Esophagus squamous epithelium (tissue), 5 donors: ENCODE measurements around the gene ABO. TPM values are rescaled to one million over a fixed set of nuclear protein-coding genes. Genes with fewer than 3 reads are reported as not detected.

Experiments
- DNase-seq: peaks from one replicate; lab custom pipeline; 2025; lab: John Stamatoyannopoulos, UW
- H3K27ac ChIP-seq, 4 donors: fragments of 200-600 bp; sonication (generic); one replicate each; pipeline ENCODE4 v1.5.1; 2016 to 2019; ENCODE audit warnings: mild to moderate bottlenecking in 1 of 4
- H3K27me3 ChIP-seq, 4 donors: fragments of 200-600 bp; sonication (generic); 1 replicate in 3 of 4; 2 replicates in 1 of 4; pipeline versions ENCODE4 v1.5.1 to v1.6.0; 2017 to 2021; ENCODE audit warnings: antibody characterized with exemption in 1 of 4
- H3K36me3 ChIP-seq, 3 donors: fragments of 200-600 bp; sonication (generic); one replicate each; pipeline ENCODE4 v1.5.1; 2016 to 2019
- H3K4me1 ChIP-seq, 3 donors: fragments of 200-600 bp; sonication (generic); one replicate each; pipeline ENCODE4 v1.5.1; 2017 to 2019
- H3K4me3 ChIP-seq, 4 donors: fragments of 200-600 bp; sonication (generic); 1 replicate in 3 of 4; 2 replicates in 1 of 4; pipeline ENCODE4 v1.5.1; 2016 to 2019; ENCODE audit warnings: mild to moderate bottlenecking in 2 of 4, moderate library complexity in 1 of 4
- H3K9me3 ChIP-seq, 3 donors: fragments of 200-600 bp; sonication (generic); one replicate each; pipeline ENCODE4 v1.5.1; 2016 to 2019
- CTCF ChIP-seq, 6 experiments: fragments of 450-650 bp in 4 of 6; fragments of 200-600 bp in 2 of 6; sonication (generic) in 2 of 6; IDR thresholded peaks; one replicate each; pipeline ENCODE4 v1.5.1; 2016 to 2019; ENCODE audit warnings: antibody characterized with exemption in 6 of 6, mild to moderate bottlenecking in 4 of 6, moderate library complexity in 4 of 6
- POLR2A ChIP-seq, 4 donors: fragments of 450-650 bp; IDR thresholded peaks; one replicate each; pipeline ENCODE4 v1.6.1; 2017; ENCODE audit warnings: antibody characterized with exemption in 4 of 4, mild to moderate bottlenecking in 4 of 4, moderate library complexity in 3 of 4
- WGBS, 2 donors: methylation state at CpG; one replicate each; pipeline ENCODE4 v1.1.5; 2018; 5-methylcytosine and 5-hydroxymethylcytosine counted together
- intact Hi-C: fragments of 100-400 bp; cut with DNase I; formaldehyde crosslinking; loops from one replicate; pipeline ENCODE4 v1.15.0; 2022
- total RNA-seq, 4 donors: library from RNA; depleted of rRNA; stranded (reverse); fragments of >200 nt; gene quantifications; one replicate each; pipeline ENCODE4 v1.1.0, GENCODE V29; 2016
- donor health status: DM: yes; HTN: yes; CAD: no.

ABO gene
- total RNA-seq, 4 donors from 2014 or later, result 3.4 to 48.8 (median 8.2) TPM

GRCh38 chr9:133282464-133283238, 7.7 kb upstream of the ABO start:
- Histone ChIP-seq H3K27ac (peak overlapping the region in 1 of 4 donors; percentile 15), H3K27me3 (peaks cover 0 to 16% (median 0%) of the 10 kb centered on the region in 4 donors), H3K36me3 (no peaks in the 10 kb centered on the region), H3K9me3 (no peaks in the 10 kb centered on the region), H3K4me3 (no peak overlapping the region), H3K4me1 (peaks cover 0 to 28% (median 11%) of the 10 kb centered on the region in 3 donors)
- intact Hi-C loops, result no loop called here
- WGBS, 2 donors, result 42 to 54% methylated on average over 7 of the region's 7 CpGs
- no peak for TF ChIP-seq POLR2A (IDR thresholded peaks at IDR 0.05)
- DNase-seq, result no peak

- Histone ChIP-seq H3K27ac (no peak overlapping the region), H3K27me3 (peaks cover 0 to 38% (median 0%) of the 10 kb centered on the region in 4 donors), H3K9me3 (no peaks in the 10 kb centered on the region), H3K4me3 (no peak overlapping the region), H3K36me3 (no peaks in the 10 kb centered on the region), H3K4me1 (peaks cover 7 to 37% (median 9%) of the 10 kb centered on the region in 3 donors)
- TF ChIP-seq POLR2A (IDR thresholded peaks at IDR 0.05) (no peak), CTCF (IDR thresholded peaks at IDR 0.05) (no peak)
- WGBS, 2 donors, result 68 to 79% methylated on average over 5 of the region's 5 CpGs
- intact Hi-C loops, result no loop called here
- no peak for DNase-seq
Measured at GRCh38 chr9:133280392-133280791, 5.4 kb upstream of the ABO start.

GRCh38 chr9:133278161-133279114, 3.4 kb upstream of the ABO start:
- Histone ChIP-seq H3K27ac (peak overlapping the region in 1 of 4 donors; percentile 23), H3K36me3 (no peaks in the 10 kb centered on the region), H3K27me3 (peaks cover 0 to 51% (median 0%) of the 10 kb centered on the region in 4 donors), H3K4me3 (no peak overlapping the region), H3K4me1 (peaks cover 8 to 52% (median 22%) of the 10 kb centered on the region in 3 donors), H3K9me3 (no peaks in the 10 kb centered on the region)
- TF ChIP-seq POLR2A (IDR thresholded peaks at IDR 0.05) (no peak), CTCF (IDR thresholded peaks at IDR 0.05) (no peak)
- 70 to 76% methylated on average over 6 to 12 of the region's 12 CpGs for WGBS, 2 donors
- no peak for DNase-seq
- intact Hi-C loops, result no loop called here

- peaks cover 0 to 51% (median 0%) of the 10 kb centered on the region in 4 donors for H3K27me3 ChIP-seq
- peaks cover 9 to 50% (median 27%) of the 10 kb centered on the region in 3 donors for H3K4me1 ChIP-seq
- no CpG with 5 or more reads among the region's 4 CpGs for WGBS, 2 donors
- H3K9me3 ChIP-seq, result no peaks in the 10 kb centered on the region
- H3K36me3 ChIP-seq, result no peaks in the 10 kb centered on the region
- intact Hi-C loops, result no loop called here
- no peak overlapping the region for H3K27ac ChIP-seq
- DNase-seq, result no peak
- no peak overlapping the region for H3K4me3 ChIP-seq
- TF ChIP-seq POLR2A (IDR thresholded peaks at IDR 0.05) (no peak), CTCF (IDR thresholded peaks at IDR 0.05) (no peak)
Measured at GRCh38 chr9:133277467-133277866, 2.5 kb upstream of the ABO start.

GRCh38 chr9:133276923-133277322, 1.9 kb upstream of the ABO start:
- Histone ChIP-seq H3K4me3 (no peak overlapping the region), H3K4me1 (peaks cover 7 to 50% (median 27%) of the 10 kb centered on the region in 3 donors), H3K36me3 (no peaks in the 10 kb centered on the region), H3K27me3 (peaks cover 0 to 51% (median 0%) of the 10 kb centered on the region in 4 donors), H3K27ac (peak overlapping the region in 1 of 4 donors; percentile 92), H3K9me3 (no peaks in the 10 kb centered on the region)
- 85 to 89% methylated on average over 7 to 8 of the region's 9 CpGs for WGBS, 2 donors
- TF ChIP-seq CTCF (IDR thresholded peaks at IDR 0.05) (no peak), POLR2A (IDR thresholded peaks at IDR 0.05) (no peak)
- intact Hi-C loops, result no loop called here
- no peak for DNase-seq
